ENCODE measurements around the gene CYBC1.

DNA sequence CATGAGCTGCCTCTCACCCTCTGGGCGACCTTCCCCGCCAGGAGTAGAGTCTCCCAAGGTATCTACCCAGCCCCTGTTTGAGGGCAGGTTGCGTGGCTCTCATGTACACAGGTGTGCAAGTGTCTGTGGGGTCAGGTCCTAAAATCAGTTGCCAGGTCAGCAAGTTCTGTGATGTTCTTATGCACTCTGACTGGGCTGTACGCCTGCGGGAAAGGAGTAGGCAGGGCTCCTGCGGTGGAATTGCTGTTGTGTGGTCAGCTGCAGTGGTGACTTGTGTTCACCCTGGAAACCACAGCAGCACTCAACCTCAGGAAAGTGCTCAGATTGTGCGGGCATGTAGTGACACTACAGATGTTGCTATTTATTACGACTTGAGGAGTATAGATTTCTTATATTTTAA is 27.4 kb upstream of the CYBC1 start:
- TF ChIP-seq POLR2AphosphoS5 (IDR thresholded peaks at IDR 0.05; ENCODE audit: low read depth, low read length) (no peak), SIN3A (IDR thresholded peaks at IDR 0.05; ENCODE audit: borderline replicate concordance, insufficient read depth, low read length) (no peak)
- TF ChIP-seq, protein P1, sequence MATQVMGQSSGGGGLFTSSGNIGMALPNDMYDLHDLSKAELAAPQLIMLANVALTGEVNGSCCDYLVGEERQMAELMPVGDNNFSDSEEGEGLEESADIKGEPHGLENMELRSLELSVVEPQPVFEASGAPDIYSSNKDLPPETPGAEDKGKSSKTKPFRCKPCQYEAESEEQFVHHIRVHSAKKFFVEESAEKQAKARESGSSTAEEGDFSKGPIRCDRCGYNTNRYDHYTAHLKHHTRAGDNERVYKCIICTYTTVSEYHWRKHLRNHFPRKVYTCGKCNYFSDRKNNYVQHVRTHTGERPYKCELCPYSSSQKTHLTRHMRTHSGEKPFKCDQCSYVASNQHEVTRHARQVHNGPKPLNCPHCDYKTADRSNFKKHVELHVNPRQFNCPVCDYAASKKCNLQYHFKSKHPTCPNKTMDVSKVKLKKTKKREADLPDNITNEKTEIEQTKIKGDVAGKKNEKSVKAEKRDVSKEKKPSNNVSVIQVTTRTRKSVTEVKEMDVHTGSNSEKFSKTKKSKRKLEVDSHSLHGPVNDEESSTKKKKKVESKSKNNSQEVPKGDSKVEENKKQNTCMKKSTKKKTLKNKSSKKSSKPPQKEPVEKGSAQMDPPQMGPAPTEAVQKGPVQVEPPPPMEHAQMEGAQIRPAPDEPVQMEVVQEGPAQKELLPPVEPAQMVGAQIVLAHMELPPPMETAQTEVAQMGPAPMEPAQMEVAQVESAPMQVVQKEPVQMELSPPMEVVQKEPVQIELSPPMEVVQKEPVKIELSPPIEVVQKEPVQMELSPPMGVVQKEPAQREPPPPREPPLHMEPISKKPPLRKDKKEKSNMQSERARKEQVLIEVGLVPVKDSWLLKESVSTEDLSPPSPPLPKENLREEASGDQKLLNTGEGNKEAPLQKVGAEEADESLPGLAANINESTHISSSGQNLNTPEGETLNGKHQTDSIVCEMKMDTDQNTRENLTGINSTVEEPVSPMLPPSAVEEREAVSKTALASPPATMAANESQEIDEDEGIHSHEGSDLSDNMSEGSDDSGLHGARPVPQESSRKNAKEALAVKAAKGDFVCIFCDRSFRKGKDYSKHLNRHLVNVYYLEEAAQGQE (IDR thresholded peaks at IDR 0.05; ENCODE audit: insufficient read depth in 1 of 2, low read depth in 2 of 2, low read length in 2 of 2): no peak

All from PFSK-1 (cell line).